Activated T-helper 1 cell treated with anti-CD3 and anti-CD28 coated beads, Interleukin-2, amount 50 U/mL, for 16 hours (primary cell): ENCODE measurements around the gene NUP93.
"Not testable (repeated sequence)": the region's sequence is repeated elsewhere in the genome, so short reads cannot be mapped to it uniquely, and the experiment has no call there.

Source experiments
- DNase-seq, 2 donors: peaks; one replicate each; pipeline ENCODE4 v3.0.0-alpha.2; 2020; ENCODE audit warnings: low read depth in 1 of 2, low spot score in 1 of 2

NUP93 gene

DNA sequence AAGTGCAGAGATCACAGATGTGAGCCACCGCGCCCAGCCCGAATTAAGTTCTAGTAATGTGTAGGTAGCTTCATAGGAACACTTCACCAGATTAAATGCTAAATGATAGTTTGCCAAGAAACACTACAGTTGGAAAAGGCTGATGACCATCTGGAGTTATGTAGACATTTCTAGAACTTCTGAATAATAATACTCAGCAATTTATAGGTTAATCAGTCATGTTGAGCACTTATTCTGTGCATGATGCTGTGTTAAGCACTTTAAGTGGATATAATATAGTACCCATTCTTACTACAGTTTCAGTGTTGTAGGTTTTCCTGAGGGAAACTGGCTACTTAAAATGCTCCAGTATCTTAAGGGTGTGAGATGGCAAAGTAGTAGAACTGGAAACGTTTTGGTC lies 45.2 kb downstream of the NUP93 start:
- DNase-seq: no peak

DNA sequence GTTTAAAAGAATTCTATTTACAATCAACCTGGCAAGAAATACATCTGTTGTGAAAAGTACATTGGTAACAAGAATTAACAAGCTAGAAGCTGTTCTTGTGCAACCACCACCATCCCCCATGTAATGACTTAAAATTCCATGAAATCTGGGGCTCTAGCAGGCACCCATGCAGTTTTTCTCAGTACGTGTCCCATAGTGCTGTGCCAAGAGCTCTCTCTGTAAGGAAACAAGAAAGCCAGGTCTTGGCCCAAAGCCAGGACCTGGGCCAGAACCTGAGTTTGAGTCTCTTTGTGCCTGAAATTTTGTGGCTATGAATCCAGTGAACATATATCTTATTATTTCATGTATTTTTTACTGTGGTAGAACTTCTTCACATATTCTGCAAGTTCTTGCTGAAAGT lies 46.6 kb downstream of the NUP93 start:
- DNase-seq: no peak

DNA sequence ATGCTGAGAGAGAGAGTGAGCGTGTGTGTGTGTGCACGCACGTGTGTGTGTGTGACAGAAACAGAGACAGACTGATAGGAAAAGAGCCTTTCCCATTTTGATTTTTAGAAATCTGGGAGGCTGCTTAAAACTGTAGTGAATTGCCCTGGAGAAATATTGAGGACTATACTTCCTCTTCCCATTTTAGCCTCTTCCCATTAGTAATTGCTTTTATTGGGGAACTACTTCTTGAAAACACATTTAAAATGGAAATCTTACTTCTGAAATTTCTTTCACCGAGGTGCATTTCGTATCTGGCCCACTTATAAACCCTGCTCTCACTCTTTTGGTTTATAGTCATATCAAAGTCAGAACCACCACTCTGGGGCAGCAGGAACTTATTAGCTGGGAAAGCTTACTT lies 47.1 kb downstream of the NUP93 start:
- DNase-seq: no peak

DNA sequence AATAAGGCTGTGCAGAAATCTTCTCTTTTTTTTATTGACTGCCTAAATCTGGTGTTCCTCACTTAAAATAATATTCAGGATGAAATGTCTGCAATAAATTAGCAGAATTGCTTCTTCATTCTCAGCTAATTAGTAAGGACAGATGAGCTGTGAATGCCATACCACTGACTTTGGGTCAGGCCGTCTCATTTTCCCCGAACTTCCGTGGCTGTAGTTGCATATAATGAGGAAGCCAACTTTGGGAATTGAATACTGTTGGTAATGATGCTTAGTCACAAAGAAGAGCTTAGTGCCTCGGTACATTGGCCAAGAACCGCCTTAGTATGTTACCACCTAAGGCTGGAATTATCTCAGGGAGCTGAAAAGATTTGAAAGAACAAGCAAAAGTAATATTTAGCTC lies 47.6 kb downstream of the NUP93 start:
- no peak for DNase-seq

DNA sequence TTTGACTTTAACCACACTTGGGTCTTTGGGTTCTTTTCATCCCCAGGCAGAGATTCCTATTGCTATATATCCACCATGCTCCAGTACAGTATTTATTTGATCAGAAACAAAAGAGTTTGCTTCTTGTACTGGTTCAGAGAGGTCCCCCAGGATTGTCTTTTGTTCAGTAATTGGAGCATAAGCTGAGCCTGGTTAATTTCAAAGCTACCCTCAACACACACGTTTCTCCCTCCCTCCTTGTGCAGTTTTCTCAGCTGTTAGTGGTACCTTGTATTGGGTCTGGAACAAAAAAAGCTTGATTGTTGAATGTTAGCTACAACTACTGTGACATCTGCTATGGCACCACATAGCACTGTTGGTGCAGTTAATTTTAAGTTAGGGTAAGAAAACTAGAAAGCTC lies 50.0 kb downstream of the NUP93 start:
- no peak for DNase-seq

DNA sequence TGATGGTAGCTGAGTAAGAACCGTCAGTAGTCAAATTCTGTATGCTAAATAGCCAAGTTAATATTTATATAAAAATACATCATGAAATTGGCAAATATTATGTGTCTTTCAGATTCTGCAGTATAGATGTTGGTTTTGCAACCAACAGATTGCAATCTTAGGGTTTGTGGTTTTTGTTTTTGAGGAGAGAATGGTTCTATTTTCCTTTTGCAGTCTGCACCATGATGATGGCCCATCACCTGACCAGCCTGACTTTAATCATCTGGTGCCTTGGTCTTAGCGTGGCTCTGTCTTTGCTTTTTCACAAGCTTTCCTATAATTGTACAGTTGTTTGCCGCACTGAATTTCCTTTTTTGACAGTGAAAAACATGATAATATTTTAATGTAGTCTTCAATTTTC lies 50.7 kb downstream of the NUP93 start:
- DNase-seq: no peak

DNA sequence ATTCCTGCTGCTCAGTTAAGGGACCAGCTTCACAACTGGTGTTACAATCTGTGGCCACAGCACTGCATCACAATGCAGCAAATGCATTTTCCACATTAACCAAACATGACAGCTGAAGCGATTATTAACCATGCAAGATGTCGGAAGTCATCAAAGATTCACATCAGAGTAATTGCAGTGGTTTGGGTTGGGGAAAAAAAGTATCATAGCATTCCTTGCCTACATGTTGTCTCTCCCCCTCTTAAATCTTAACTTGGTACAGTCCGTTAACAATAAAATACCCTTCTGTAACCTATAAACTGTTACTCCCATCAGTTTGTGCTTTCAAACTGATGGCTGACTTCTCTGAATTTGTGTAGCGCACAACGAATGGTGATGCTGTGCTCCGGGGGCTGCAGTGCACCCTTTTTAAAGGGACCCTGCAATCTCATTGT lies 51.6 kb downstream of the NUP93 start:
- DNase-seq: no peak

DNA sequence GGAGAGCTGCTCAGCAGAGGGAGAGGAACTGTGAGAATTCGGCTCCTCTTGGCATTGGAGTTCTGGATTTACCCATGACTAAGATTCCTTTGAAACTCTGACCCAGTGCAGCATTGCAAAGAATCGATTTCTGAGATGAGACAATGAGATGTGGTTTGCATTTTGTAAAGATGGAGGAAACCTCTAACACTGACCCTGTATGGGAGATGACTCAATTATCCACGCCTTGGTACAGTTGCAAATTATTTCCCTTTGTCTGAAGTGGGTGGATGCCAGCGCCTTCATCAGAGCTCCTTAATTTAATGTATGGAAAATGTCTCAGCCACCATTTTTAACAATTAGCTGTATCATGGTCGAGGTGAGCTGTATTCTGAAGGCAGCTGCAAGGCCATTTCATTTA lies 53.4 kb downstream of the NUP93 start:
- no peak for DNase-seq

DNA sequence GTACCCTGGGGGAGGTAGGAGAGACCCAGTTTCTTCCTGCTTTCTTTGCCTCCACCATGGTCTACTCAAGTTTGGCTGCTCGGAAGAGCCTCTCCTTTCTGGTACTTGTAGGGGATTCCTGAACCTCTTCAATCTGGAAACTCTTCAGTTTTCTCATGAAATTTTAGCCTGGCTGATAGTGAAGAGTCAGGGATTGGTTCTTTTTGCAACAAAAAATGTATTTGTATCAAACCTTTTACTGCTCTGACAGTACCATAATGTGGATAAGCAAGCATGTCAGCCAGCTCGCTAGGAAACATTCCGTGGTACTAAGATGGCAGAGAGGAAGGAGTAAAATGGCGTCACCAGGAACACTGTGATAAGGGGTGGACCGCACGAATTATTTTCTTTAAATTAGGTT lies 55.4 kb downstream of the NUP93 start:
- no peak for DNase-seq

DNA sequence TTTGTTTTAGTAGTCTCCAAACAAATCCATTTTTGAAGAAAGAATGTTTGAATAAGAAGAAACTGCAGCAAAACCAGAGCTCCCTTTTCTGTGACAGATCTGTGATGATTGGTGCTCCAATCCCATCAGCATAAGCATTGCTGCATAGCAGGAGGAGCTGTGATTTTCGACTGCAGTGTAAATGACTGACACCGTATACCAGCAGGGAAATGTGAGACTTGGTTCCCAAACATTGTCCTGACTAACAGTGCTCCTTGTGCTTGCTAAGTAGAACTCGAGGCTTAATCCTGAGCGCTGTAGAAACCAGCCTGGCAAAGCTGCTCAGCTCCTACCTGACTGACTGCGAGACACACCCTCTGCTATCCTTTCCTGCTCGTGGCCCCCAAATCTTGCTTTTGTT lies 57.2 kb downstream of the NUP93 start:
- no peak for DNase-seq

DNA sequence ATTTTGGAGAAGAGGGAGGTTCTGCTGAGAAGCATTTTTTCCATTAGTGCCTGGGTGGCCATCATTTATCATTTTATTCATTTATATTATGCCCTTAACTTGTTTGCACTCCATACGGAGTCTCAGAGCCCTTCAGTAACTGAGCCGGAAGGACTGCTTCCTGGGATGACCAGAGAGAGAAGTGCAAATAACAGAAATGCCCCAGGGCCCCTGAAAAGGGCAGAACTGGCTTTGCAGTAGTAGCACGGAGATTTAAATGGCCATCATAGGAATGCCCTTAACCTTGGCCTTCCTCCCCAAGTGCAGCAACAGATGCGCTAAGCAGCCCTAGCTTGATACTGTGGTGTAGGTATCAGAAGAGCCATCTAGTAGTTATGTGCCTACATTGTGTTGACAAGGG lies 58.5 kb downstream of the NUP93 start:
- no peak for DNase-seq

DNA sequence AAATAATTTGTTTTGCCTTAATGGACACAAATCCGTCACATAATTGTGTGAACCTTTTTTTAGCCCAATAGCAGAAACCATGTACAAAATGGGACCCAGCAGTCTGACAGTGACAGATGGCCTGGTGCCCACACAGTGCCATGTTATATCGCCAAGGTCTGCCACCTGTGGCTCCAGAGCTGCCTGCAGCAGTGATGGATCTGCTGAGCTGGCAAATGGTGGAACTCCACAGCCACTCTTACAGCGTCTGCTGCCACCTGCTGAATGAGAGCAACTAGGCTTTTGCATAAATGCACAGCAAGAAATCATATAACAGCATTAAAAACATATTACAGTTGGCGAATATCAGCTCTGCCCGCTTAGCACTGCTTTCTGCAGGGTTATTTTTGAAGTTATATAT lies 59.4 kb downstream of the NUP93 start:
- DNase-seq: no peak

DNA sequence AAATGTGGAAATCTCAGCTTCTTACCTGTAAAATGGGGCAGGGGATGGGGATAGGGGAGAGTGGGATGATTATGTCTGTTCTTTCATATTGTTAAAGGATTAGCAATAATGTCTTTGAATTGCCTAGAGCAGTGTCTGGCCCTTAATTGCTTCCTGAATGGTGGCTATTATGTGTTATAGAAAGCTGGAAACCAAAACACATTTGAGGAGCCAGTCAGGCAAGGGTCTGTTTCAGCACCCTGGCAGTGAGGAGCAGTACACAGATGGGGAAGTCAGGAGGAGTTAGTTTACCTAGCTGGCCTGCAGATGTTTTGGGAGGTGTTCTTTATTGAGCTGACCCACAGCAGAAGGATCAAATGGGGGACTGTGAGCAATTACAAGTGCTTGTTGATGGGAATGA lies 63.0 kb downstream of the NUP93 start:
- no peak for DNase-seq

DNA sequence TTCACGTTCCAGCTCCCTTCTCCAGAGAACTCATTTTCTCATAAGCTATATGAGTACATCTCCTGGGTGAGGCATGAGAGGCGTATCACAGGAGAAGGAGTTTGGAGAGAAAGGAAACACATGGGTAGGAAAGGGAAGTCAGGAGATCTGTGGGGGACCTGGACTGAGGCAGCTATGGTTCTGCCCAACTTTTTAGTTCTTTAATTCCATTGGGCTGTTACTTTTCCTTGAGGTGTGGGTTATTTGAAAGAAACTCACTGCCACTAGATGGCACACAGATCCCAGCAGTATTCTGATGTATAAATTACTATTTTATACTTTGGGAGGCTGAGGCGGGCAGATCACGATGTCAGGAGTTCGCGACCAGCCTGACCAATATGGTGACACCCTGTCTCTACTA lies 63.6 kb downstream of the NUP93 start:
- DNase-seq: no peak

DNA sequence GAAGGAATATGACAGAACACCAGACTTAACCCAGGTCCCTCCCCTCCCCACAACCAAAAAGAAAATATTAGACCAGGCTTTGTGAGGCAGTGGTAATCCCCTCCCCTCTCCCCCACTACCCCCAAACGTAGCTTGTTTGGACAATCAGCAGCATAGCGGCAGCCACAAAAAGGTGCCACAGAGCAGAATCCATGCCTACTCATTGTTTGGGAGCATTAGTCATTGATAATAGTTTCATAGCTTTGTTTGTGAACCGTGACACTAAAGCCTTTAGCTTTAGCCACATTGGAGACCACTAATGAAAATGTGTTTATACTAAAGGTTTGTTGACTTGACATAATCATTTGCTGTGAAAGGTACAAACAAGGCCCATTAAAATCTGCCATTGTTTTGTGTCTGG lies 65.1 kb downstream of the NUP93 start:
- DNase-seq: no peak

DNA sequence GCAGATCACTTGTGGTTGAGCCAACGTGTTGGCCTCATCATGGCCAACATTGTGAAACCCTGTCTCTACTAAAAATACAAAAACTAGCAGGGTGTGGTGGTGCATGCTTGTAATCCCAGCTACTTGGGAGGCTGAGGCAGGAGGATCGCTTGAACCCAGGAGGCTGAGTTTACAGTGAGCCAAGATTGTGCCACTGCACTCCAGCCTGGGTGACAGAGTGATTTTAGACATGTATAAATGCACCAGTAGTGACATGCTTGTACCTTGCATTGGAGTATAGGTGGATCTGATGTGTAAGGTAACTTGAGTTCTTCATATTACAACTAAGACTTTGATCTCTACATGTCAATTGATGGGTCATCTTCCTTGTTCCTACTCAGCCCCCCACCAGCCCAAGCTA lies 67.1 kb downstream of the NUP93 start:
- DNase-seq: not testable (repeated sequence)

DNA sequence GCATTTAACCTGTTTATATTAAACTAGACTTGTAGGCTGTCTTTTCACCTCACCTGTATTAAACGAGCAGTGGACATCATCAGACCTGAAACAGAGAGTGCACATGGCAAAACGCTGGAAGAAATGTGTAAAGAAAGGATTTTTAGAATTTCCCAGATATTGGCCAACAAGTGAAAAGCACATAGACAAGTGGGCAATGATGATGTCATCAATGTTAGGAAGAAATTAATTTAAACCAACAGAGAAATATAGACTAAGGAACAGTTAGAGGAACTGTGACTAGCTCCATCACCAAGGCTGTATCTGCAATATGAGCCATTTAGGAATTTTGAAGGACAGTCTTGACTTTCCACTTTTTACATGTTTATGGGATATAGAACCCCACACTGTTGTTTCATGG lies 67.9 kb downstream of the NUP93 start:
- DNase-seq: no peak

DNA sequence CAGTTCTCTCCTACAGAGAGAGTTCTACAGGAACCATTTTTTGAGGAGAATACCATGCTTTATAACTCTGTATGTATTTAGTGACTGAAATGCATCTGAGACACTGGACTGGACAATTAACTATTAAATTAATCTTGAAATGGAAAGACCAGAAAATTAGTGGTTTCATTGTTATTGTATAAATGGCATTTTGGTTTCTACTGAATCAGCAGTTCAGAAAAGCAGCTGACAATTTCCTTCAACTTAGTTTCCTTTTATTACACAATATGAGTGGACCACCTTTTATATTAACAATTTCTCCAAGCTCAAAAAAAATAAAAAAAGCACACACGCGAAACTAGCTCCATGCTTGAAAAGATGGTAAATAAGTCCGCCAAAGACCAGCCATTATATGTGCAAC lies 69.0 kb downstream of the NUP93 start:
- no peak for DNase-seq

DNA sequence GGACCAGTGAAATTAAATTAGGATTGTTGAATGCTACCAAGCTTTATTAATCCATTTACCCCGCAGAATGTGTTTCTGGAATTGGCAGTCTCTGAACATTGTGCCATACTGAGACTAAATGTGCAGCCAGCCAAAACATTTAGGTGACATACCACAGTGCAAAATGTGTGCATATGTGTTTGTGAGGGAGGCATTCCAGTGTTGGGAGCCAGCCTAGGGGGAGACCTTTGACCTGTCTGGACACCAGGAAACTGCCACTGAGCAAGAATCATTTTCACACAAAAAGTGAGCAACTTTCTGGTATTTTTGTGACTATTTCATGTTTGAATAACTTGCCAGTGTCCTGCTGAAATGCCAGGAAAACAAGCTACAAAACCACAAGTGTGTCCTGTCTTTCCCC lies 70.4 kb downstream of the NUP93 start:
- DNase-seq: no peak

DNA sequence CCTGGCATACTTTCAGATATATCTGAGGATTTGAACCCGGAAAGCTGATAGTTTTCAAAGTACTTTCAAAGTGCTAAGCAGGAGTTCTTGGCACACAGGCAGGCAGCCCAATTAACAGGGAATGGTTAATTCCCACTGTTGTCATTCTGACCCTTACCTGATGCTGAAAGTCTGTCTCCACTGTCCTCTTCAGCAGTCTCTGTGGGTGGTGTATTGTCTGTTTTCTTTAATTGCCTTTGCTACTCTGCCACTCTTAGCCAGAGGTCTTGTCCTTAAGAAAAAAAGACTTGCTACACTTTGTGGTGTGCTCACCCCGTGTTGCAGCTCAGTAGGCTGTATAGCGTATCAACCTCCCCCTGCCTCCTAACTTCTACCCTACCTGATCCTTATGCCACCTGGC lies 71.8 kb downstream of the NUP93 start:
- no peak for DNase-seq

DNA sequence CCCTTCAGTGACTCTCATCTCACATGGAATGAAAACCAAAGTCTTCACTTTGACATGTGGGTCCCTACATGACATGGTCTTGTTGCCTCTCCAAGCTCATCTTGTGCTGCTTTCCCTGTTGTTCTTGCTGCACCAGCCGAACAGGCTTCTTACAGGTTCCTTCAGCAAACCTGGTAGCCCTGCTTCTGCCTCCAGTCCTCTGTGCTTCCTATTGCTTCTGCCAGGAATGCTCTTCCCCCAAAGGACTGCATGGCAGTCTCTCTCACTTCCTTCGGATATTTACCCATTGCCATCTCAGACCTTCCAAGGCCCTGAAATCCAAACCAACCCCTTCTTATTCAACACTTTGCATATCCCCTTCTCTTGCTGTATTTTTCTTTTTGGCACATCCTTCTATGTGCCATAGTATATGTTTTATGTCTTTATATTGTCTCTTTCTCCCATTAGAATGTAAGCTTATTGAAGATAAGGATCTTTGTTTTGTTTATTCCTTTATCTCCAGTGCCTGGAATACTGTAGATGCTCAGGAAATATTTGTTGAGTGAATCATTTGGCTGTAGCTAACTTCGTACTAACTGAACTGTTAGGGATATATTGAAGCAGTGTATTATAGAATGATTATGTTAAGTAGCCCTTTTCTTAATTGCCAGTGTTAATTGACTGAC lies 77.2 kb downstream of the NUP93 start:
- DNase-seq: no peak

DNA sequence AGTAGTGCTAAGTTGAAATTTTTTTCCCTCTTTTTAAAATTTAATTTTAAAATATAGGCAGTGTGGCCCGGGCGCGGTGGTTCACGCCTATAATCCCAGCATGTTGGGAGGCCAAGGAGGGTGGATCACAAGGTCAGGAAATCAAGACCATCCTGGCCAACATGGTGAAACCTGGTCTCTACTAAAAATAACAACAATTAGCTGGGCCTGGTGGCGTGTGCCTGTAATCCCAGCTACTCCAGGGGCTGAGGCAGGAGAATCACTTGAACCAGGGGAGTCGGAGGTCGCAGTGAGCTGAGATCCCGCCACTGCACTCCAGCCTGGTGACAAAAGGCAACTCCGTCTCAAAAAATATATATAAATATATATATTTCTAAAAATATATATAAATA lies 77.7 kb downstream of the NUP93 start:
- DNase-seq: not testable (repeated sequence)

DNA sequence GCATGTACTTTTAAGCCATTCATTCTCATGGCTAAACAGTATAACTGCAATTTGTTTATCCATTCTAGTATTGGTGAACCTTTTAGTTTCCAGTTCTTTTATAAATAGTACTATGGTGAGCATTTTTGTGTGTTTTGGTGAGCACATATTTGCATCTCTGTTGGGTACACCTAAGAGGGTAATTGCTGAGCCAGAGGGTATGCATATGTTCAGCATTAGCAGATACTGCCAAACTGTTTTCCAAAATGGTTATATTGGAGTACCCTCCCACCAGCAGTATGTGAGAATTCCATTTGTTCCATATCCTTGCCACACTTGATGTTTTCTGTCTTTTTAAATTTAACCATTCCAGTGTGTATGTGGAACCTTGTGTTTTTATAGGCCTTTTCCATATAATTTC lies 81.0 kb downstream of the NUP93 start:
- no peak for DNase-seq

DNA sequence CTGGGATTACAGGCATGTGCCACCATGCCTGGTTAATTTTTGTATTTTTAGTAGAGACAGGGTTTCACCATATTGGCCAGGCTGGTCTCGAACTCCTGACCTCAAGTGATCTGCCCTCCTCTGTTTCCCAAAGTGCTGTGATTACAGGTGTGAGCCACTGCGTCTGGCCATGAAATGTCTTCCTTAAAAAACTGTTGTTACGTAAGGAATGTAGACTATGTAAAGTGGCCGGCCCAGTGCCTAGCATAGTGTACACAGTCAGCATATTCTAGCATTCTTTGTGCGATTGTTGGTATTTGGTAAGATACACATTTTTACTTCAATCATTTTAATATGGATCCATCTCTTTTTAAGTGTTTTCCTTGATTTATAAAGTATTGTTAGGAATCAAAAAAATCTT lies 81.7 kb downstream of the NUP93 start:
- DNase-seq: not testable (repeated sequence)
